ENCODE measurements around the gene ISOC1.

DNA sequence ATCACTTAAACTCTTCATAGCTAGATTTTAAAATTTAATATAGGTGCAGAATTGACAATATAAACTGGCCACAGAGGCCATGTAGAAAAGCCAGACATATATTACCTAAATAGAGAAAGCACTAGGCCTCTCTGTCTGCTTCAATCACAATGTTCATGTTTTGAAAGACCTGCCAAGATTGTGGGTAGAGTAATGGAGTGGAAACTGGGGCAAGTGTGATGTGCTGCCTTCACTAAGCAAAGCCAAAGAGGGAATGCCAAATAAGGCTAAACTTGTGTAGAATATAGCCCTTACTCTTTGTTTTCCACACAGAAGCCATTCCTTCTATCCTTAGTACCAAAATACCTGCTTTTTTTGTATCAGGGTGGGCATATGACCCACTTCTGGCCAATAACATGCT is 15.1 kb upstream of the ISOC1 start:
- TF ChIP-seq MEF2A (IDR thresholded peaks at IDR 0.05; ENCODE audit: insufficient read depth, low read depth, low read length) (no peak), NR2C2 (IDR thresholded peaks at IDR 0.05; ENCODE audit: borderline replicate concordance, control insufficient read depth, insufficient read length, low read depth) (no peak)
